GM13977 (cell line): ENCODE measurements around the gene LMTK3.

Experiments used
- DNase-seq: peaks from one replicate; pipeline ENCODE4 v3.0.0; 2012; ENCODE audit warnings: low spot score
- CTCF ChIP-seq: IDR thresholded peaks from 2 replicates; pipeline ENCODE4 v1.5.1; 2012; ENCODE audit warnings: mild to moderate bottlenecking, control low read depth; ENCODE audit not compliant: insufficient read depth; ENCODE audit errors: extremely low read depth, missing control alignments
- in situ Hi-C: fragments of 300-500 bp; cut with MboI; formaldehyde crosslinking; loops from one replicate; pipeline ENCODE4 v1.12.0; 2022; ENCODE audit warnings: low sequenced_read_pairs, low pct_unique_long_range_greater_than_20kb, mixed read lengths, inconsistent platforms; ENCODE audit not compliant: unreplicated experiment

LMTK3 gene

DNA sequence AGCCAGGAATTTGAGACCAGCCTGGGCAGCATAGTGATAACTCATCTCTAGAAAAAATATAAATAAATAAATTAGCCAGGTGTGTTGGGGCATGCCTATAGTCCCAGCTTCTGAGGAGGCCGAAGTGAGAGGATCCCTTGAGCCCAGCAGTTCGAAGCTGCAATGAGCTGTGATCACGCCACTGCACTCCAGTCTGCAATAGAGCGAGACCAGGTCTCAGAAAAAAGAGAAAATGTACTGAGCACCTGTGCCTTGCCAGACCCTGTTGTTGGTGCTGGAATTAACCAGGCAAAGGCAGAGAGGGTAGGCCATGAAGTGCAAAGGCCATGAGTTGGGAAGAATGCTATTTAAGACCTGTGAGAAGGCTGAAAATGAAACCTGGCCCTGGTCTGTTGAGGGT lies 39.8 kb downstream of the LMTK3 start:
- DNase-seq: no peak
- TF ChIP-seq CTCF: no peak
- in situ Hi-C loops: no loop called here

GRCh38 chr19:48470856-48471255 lies 40.8 kb downstream of the LMTK3 start:
- no peak for TF ChIP-seq CTCF
- in situ Hi-C loops: no loop called here
- no peak for DNase-seq

DNA sequence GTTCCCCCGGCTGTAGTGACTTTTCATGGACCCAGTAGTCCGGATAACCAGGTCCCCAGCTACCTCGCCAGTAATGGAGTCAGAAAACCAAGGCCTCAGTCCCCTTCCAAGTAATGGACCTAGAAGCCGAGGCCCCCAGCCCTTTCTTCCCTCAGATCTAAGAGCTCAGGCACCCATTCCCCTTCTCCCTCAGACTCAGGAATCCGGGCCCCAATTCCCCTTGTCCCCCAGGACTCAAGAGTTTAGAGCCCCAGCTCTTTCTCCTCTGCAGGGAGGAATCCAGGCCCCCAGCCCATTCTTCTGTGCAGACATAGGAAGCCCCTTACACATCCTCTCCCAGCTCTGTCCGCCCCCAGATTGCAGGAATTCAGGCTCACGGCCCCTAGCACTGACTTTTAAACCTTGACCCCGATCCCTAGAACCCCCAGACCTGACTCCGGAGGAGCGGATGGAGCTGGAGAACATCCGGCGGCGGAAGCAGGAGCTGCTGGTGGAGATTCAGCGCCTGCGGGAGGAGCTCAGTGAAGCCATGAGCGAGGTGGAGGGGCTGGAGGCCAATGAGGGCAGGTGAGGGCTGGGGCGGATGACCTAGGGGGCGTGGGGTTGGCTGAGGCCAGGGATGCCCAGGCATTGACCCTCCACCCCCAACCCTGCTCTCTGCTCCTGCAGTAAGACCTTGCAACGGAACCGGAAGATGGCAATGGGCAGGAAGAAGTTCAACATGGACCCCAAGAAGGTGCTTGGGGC lies 41.5 kb downstream of the LMTK3 start:
- TF ChIP-seq CTCF: no peak
- DNase-seq: no peak
- in situ Hi-C loops: no loop called here

GRCh38 chr19:48469289-48469881 lies 42.2 kb downstream of the LMTK3 start, which contains the start of gene CYTH2:
TSS of gene CYTH2 (plus strand) at chr19:48469369. CDS start at chr19:48469508, 139 bp downstream.
- peak; percentile 82 for DNase-seq

DNA sequence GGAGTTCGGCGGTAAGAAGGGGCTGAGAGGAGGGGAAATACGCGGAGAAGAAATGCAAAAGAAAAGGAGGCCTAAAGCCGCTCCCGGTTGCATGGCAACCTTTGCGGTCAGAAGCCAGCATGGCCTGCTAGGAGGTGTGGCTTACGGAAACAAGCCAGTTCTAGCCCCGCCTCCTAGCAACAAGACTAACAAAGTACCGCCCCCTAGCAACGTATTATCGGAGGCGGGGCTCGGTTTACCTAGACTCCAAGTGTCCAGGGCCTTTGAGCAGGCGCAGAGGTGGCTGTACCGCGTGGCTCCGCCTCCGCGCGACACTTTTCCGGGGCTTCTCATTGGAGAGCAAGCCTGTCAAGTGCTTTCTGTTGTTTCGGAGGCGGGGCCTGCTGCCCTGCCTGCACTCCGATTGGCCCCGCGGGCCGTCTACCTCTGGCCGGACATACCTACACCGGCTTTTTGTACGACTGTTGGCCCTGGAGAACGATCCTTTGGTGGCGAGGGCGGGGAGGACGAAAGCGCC lies 42.8 kb downstream of the LMTK3 start:
- DNase-seq: peak; percentile 98
- no peak for TF ChIP-seq CTCF
- in situ Hi-C loops: no loop called here

More at GRCh38 chr19:48469289-48469881, 42.2 kb downstream of the LMTK3 start, which contains the start of gene CYTH2:
- in situ Hi-C loops: no loop called here
- TF ChIP-seq CTCF: no peak

DNA sequence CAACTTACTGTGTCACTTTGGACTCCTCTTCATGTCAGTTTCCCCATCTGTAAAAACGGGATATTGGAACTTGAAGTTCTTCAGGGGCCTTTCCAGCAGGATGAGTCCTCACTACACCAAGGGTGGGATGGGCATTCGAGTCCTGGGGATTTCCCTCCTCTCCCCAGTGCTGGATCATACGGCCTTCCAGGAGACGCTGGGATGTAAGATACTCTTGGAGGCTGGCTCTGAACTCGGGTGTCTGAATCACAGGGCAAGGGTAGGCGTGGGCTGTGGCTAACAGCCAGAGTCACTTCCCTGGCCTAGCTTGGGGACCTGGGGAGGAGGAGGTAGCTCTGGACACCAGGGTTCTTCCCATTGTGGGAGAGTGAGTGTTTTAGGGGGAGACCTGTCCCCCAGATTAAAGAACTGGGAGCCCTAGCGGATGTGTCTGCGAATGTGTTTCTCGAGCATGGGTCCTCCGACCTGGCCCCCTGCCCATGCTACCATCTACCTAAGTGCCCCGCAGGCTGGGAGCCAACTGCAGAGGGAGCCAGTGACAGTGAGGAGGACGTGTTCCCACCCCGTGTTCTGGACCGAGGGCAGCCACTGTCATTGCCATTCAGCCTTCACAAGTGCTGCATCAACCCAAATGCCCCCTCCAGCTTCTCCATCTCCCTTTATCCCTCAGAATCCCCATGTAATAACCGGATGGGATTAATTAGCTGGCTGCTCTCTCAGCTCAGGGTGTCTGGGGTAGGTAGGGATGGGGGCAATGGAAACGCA lies 44.9 kb downstream of the LMTK3 start:
- no peak for DNase-seq
- TF ChIP-seq CTCF: no peak
- in situ Hi-C loops: no loop called here
